K562 (cell line): Measurements from ENCODE around the gene XCL2. TPM values are rescaled to one million over a fixed set of nuclear protein-coding genes. Genes with fewer than 3 reads are reported as not detected.

Source experiments
- ATAC-seq: fragments of 200-7000 bp; cut with Tn5 transposase; 3 replicates; pipeline ENCODE4 v1.9.1; 2020; ENCODE audit warnings: moderate library complexity
- BruUV-seq: library from RNA; stranded (reverse); fragments of 400-500 nt; replicated peaks from 2 replicates; lab custom pipeline; 2021; lab: Mats Ljungman, UMichigan
- CTCF ChIA-PET: fragments of 300-600 bp; formaldehyde crosslinking; extraction: SDS; loops from one replicate; lab custom pipeline; 2021; ENCODE audit warnings: low intra/inter-chr PET ratio; lab: Yijun Ruan, JAX
- POLR2A ChIA-PET: fragments of 300-600, 350-650 bp; sonication (Branson Sonifier 250); formaldehyde crosslinking; extraction: SDS; loops from one replicate; lab custom pipeline; 2021; ENCODE audit warnings: antibody characterized with exemption, inconsistent platforms; lab: Yijun Ruan, JAX
- DNase-seq, 4 experiments: peaks; one replicate each; pipeline versions ENCODE4 v3.0.0 to v3.0.0-alpha.2; 2011 to 2018; ENCODE audit warnings: low spot score in 3 of 4, mixed read lengths in 3 of 4; ENCODE audit errors: extremely low read depth in 1 of 4
- FAIRE-seq: peaks from 2 replicates; lab custom pipeline; 2011; peaks lifted over from hg19 to GRCh38; lab: Jason Lieb, UNC
- H2AFZ ChIP-seq: 2 replicates; pipeline ENCODE4 v1.6.0; 2011; ENCODE audit warnings: low read depth, low read length, control low read depth, inconsistent platforms
- H3K27ac ChIP-seq: fragments of 200-600 bp; 3 replicates; pipeline ENCODE4 v1.8.0; 2011; ENCODE audit warnings: low read depth, mild to moderate bottlenecking, control low read depth, inconsistent platforms, low read length, moderate library complexity, mixed read lengths; ENCODE audit errors: extremely low read depth
- H3K27me3 ChIP-seq, 2 experiments: fragments of 300-600 bp in 1 of 2; 2 replicates in 1 of 2; 3 replicates in 1 of 2; pipeline versions ENCODE4 v1.6.0 to v1.8.0; 2011; ENCODE audit warnings: inconsistent platforms in 2 of 2, low read length in 2 of 2, mild to moderate bottlenecking in 1 of 2, mixed read lengths in 1 of 2, moderate library complexity in 1 of 2; ENCODE audit not compliant: control insufficient read depth in 2 of 2, insufficient read depth in 2 of 2
- H3K36me3 ChIP-seq: fragments of 300-600 bp; 3 replicates; pipeline ENCODE4 v1.8.0; 2011; ENCODE audit warnings: mild to moderate bottlenecking, low read length, inconsistent platforms; ENCODE audit not compliant: control insufficient read depth, insufficient read depth
- H3K4me1 ChIP-seq, 2 experiments: fragments of 200-600 bp in 1 of 2; replicated peaks in 1 of 2; 2 replicates in 1 of 2; 3 replicates in 1 of 2; pipeline versions ENCODE4 v1.5.1 to v1.8.0; 2011; ENCODE audit warnings: inconsistent platforms in 2 of 2, low read length in 2 of 2, mild to moderate bottlenecking in 1 of 2, mixed read lengths in 1 of 2, moderate library complexity in 1 of 2; ENCODE audit not compliant: control insufficient read depth in 2 of 2, insufficient read depth in 2 of 2
- H3K4me2 ChIP-seq: 2 replicates; pipeline ENCODE4 v1.6.1; 2011; ENCODE audit warnings: low read length, control low read depth, inconsistent platforms, mixed read lengths; ENCODE audit not compliant: insufficient read depth
- H3K4me3 ChIP-seq: fragments of 200-600 bp; sonication (generic), shearing (Covaris generic); 2 replicates; pipeline ENCODE4 v1.5.1; 2016; ENCODE audit warnings: control low read depth, inconsistent platforms
- H3K79me2 ChIP-seq: fragments of 200-600 bp; 3 replicates; pipeline ENCODE4 v1.8.0; 2011; ENCODE audit warnings: low read length, inconsistent platforms; ENCODE audit not compliant: control insufficient read depth, insufficient read depth
- H3K9ac ChIP-seq, 2 experiments: 2 replicates each; pipeline versions ENCODE4 v1.6.0 to v1.6.1; 2011; ENCODE audit warnings: low read depth in 2 of 2, low read length in 2 of 2, control low read depth in 1 of 2, inconsistent platforms in 1 of 2, mild to moderate bottlenecking in 1 of 2, mixed read lengths in 1 of 2; ENCODE audit not compliant: insufficient read depth in 1 of 2
- H3K9me1 ChIP-seq: one replicate; pipeline ENCODE4 v1.6.0; 2011; ENCODE audit warnings: inconsistent platforms, mild to moderate bottlenecking, low read length, moderate library complexity; ENCODE audit not compliant: control insufficient read depth, insufficient read depth
- H3K9me3 ChIP-seq: replicated peaks from 2 replicates; pipeline ENCODE4 v1.5.1; 2011; ENCODE audit warnings: low read depth, low read length, inconsistent platforms; ENCODE audit not compliant: control insufficient read depth, insufficient read depth
- H4K20me1 ChIP-seq: replicated peaks from 2 replicates; pipeline ENCODE4 v1.6.1; 2011; ENCODE audit warnings: low read length, inconsistent platforms, mixed read lengths; ENCODE audit not compliant: control insufficient read depth, insufficient read depth
- MEIS2 ChIP-seq: fragments of 450-650 bp; IDR thresholded peaks from 2 replicates; pipeline ENCODE4 v1.6.1; 2014; ENCODE audit warnings: mild to moderate bottlenecking; ENCODE audit not compliant: partially characterized antibody
- OTX1 ChIP-seq: fragments of 450-650 bp; formaldehyde crosslinking; IDR thresholded peaks from 2 replicates; pipeline ENCODE4 v1.4.0; 2022; ENCODE audit warnings: mild to moderate bottlenecking
- WGBS: fragments of 100-300 bp; shearing (Covaris generic); methylation state at CpG from one replicate; pipeline ENCODE4 v1.1.6; 2016; ENCODE audit warnings: low coverage, mixed read lengths; ENCODE audit not compliant: insufficient coverage; ENCODE audit errors: missing lambda C conversion rate; 5-methylcytosine and 5-hydroxymethylcytosine counted together
- in situ Hi-C: fragments of 300-500 bp; cut with MboI; formaldehyde crosslinking; loops from 4 replicates; pipeline ENCODE4 v1.15.0; 2018; ENCODE audit warnings: inconsistent platforms, mixed read lengths
- intact Hi-C: fragments of 100-400 bp; cut with micrococcal nuclease; formaldehyde crosslinking; loops from 2 replicates; pipeline ENCODE4 v1.14.2; 2022
- polyA plus RNA-seq, 8 experiments: library from polyadenylated mRNA; depleted of rRNA in 4 of 8; stranded (reverse) in 5 of 8; unstranded in 3 of 8; fragments of >200 nt; fragmentation: Nextera tagmentation in 2 of 8; fragmentation: Illumina TruSeq in 1 of 8; extraction: Ambion mirVana in 2 of 8; extraction: Trizol in 1 of 8; gene quantifications; 2 replicates each; pipeline versions ENCODE4 v1.2.1 to v1.2.3, GENCODE V29; 2011 to 2014; ENCODE audit warnings: inconsistent platforms in 1 of 8, missing spikeins in 1 of 8
- total RNA-seq, 7 experiments: library from RNA; depleted of rRNA in 6 of 7; stranded (reverse); fragments of >200 nt in 6 of 7; fragmentation: Illumina TruSeq in 2 of 7; extraction: Trizol in 2 of 7; gene quantifications; 2 replicates each; pipeline versions ENCODE4 v1.2.1 to v1.2.3, GENCODE V29; 2011 to 2021; ENCODE audit warnings: low replicate concordance in 1 of 7
- TF ChIP-seq, protein P1 (sequence below): fragments of 450-650 bp; IDR thresholded peaks from 2 replicates; pipeline ENCODE4 v1.6.1; 2016

The XCL2 gene
- total and polyA plus RNA-seq, 9 of the 15 experiments (the other 6 are each of a cell fraction or from before 2014, with no cell fraction given) = not detected

DNA sequence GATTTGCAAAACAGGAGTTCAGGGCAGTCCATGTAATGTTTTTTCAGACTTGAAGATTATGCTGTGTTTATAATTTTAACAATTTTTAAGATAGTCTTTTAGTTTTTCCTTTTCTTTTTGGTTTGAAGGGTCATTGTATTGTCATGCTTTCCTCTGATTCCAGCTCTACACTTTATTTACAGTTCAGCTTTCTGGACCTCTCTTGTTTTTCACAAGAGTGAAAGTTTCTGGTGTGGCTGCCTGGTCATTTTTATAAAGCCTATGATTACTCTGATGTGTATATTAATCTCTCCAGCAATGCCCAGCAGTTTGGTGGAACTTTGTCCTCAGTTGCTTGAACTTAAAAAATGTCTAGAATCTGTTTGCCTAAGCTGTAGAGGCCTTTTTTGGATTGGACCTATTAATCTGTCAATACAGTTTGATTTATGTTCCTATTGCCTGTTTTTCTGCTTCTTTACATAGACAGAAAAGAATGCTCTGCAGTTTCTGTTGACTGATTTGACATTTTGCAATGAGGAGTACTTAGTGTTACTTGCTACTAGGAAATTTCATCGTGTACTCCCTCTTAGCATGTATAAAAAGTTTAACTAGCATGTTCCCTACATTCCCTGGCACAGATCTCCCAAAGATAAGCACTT lies 52.2 kb downstream of the XCL2 start:
- CTCF ChIA-PET = no interaction called here
- no peak overlapping the region for H3K27ac ChIP-seq
- no peak overlapping the region for H2AFZ ChIP-seq
- no peaks in the 10 kb centered on the region for H3K9me3 ChIP-seq
- intact Hi-C loops (no loop called here), in situ Hi-C loops (no loop called here)
- H3K4me1 ChIP-seq = no peaks in the 10 kb centered on the region
- no TSS peak for BruUV-seq
- peaks cover 0 to 16% of the 10 kb centered on the region in 2 experiments; a peak in 2 of 5 replicates for H3K27me3 ChIP-seq
- no peak overlapping the region for H3K4me2 ChIP-seq
- no peaks in the 10 kb centered on the region for H3K79me2 ChIP-seq
- no peak for DNase-seq
- H3K36me3 ChIP-seq = no peaks in the 10 kb centered on the region
- no peaks in the 10 kb centered on the region for H4K20me1 ChIP-seq
- no peak overlapping the region for H3K9ac ChIP-seq
- WGBS = 0% methylated on average over 1 of the region's 1 CpG
- H3K9me1 ChIP-seq = no peaks in the 10 kb centered on the region
- POLR2A ChIA-PET = interaction anchor here (0.6 kb wide), 1 partner anchor 13 kb away, joined by 3 read pairs; no protein-coding TSS in a partner anchor
- peak; percentile 35 for TF ChIP-seq MEIS2
- TF ChIP-seq OTX1 = no peak
- TF ChIP-seq, protein P1, sequence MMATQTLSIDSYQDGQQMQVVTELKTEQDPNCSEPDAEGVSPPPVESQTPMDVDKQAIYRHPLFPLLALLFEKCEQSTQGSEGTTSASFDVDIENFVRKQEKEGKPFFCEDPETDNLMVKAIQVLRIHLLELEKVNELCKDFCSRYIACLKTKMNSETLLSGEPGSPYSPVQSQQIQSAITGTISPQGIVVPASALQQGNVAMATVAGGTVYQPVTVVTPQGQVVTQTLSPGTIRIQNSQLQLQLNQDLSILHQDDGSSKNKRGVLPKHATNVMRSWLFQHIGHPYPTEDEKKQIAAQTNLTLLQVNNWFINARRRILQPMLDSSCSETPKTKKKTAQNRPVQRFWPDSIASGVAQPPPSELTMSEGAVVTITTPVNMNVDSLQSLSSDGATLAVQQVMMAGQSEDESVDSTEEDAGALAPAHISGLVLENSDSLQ = 0 out of 2 replicates have a peak, but pooled peaks have one; percentile 24
- no peak overlapping the region for H3K4me3 ChIP-seq
- no peak for ATAC-seq
- no peak for FAIRE-seq

Other genes starting within 250 kb of the XCL2 start
- not detected in 2 replicates for gene XCL1, start 32.6 kb upstream of the XCL2 start, total RNA-seq (2014; rRNA removed)
- not detected in 2 replicates for gene XCL1, start 32.6 kb upstream of the XCL2 start, total RNA-seq (2014; rRNA removed; fragmentation: Illumina TruSeq; extraction: Trizol)
- not detected in 2 replicates for gene XCL1, start 32.6 kb upstream of the XCL2 start, total RNA-seq (2015; rRNA removed; fragmentation: Illumina TruSeq; extraction: Trizol)
- not detected in 2 replicates for gene XCL1, start 32.6 kb upstream of the XCL2 start, total RNA-seq (2021)
- not detected in 2 replicates for gene XCL1, start 32.6 kb upstream of the XCL2 start, polyA plus RNA-seq (2011; rRNA removed)
- 0.09 TPM in 1 of 2 replicates, not detected in the other for gene XCL1, start 32.6 kb upstream of the XCL2 start, polyA plus RNA-seq (2014; fragmentation: Illumina TruSeq; extraction: Trizol)
- under 1 TPM; 0.06 TPM for gene XCL1, start 32.6 kb upstream of the XCL2 start, polyA plus RNA-seq (2014; fragmentation: Nextera tagmentation; extraction: Ambion mirVana)
- not detected in 2 replicates for gene XCL1, start 32.6 kb upstream of the XCL2 start, polyA plus RNA-seq (2014; rRNA removed)
- not detected in 2 replicates for gene DPT, start 185.2 kb upstream of the XCL2 start, total RNA-seq (2014; rRNA removed)
- not detected in 2 replicates for gene DPT, start 185.2 kb upstream of the XCL2 start, total RNA-seq (2014; rRNA removed; fragmentation: Illumina TruSeq; extraction: Trizol)
- not detected in 2 replicates for gene DPT, start 185.2 kb upstream of the XCL2 start, total RNA-seq (2015; rRNA removed; fragmentation: Illumina TruSeq; extraction: Trizol)
- gene DPT, start 185.2 kb upstream of the XCL2 start, total RNA-seq (2021) = not detected in 2 replicates
- not detected in 2 replicates for gene DPT, start 185.2 kb upstream of the XCL2 start, polyA plus RNA-seq (2011; rRNA removed)
- not detected in 2 replicates for gene DPT, start 185.2 kb upstream of the XCL2 start, polyA plus RNA-seq (2014; fragmentation: Illumina TruSeq; extraction: Trizol)
- gene DPT, start 185.2 kb upstream of the XCL2 start, polyA plus RNA-seq (2014; fragmentation: Nextera tagmentation; extraction: Ambion mirVana) = not detected
- not detected in 2 replicates for gene DPT, start 185.2 kb upstream of the XCL2 start, polyA plus RNA-seq (2014; rRNA removed)